Neural cell (in vitro differentiated cells): ENCODE results near the gene CDK17. TPM values are rescaled to one million over a fixed set of nuclear protein-coding genes. Genes with fewer than 3 reads are reported as not detected.

Experiments used
- H2AFZ ChIP-seq: fragments of 200-600, 300-800 bp; sonication (generic), shearing (Covaris generic); 2 replicates; pipeline ENCODE4 v1.6.0; 2014; ENCODE audit warnings: low read depth, mild to moderate bottlenecking, antibody characterized with exemption, low read length, moderate library complexity
- H3F3A ChIP-seq: fragments of 200-600 bp; shearing (Covaris generic); 2 replicates; pipeline ENCODE4 v1.6.1; 2016; ENCODE audit warnings: mild to moderate bottlenecking, moderate library complexity, mixed read lengths, antibody characterized with exemption, low read length; ENCODE audit not compliant: insufficient read depth, poor library complexity, severe bottlenecking
- H3K27ac ChIP-seq: fragments of 200-600, 300-800 bp; sonication (generic), shearing (Covaris generic); 2 replicates; pipeline ENCODE4 v1.5.1; 2014; ENCODE audit warnings: mild to moderate bottlenecking, low read length, moderate library complexity
- H3K27me3 ChIP-seq: fragments of 300-800, 200-600 bp; sonication (generic), shearing (Covaris generic); 2 replicates; pipeline ENCODE4 v1.6.0; 2014; ENCODE audit warnings: mild to moderate bottlenecking, low read depth, low read length, moderate library complexity; ENCODE audit not compliant: insufficient read depth
- H3K36me3 ChIP-seq: fragments of 300-800, 200-600 bp; sonication (generic), shearing (Covaris generic); 2 replicates; pipeline ENCODE4 v1.5.1; 2014; ENCODE audit warnings: mild to moderate bottlenecking, antibody characterized with exemption, low read length, moderate library complexity; ENCODE audit not compliant: insufficient read depth
- H3K4me2 ChIP-seq: fragments of 300-800, 200-600 bp; sonication (generic), shearing (Covaris generic); 2 replicates; pipeline ENCODE4 v1.6.0; 2014; ENCODE audit warnings: mild to moderate bottlenecking, low read length
- H3K4me3 ChIP-seq: fragments of 300-800, 200-600 bp; sonication (generic), shearing (Covaris generic); 2 replicates; pipeline ENCODE4 v1.5.1; 2014; ENCODE audit warnings: mild to moderate bottlenecking, low read length, moderate library complexity
- H3K79me2 ChIP-seq: fragments of 200-600 bp; shearing (Covaris generic); replicated peaks from 2 replicates; pipeline ENCODE4 v1.6.0; 2014; ENCODE audit warnings: mild to moderate bottlenecking, low read length, moderate library complexity; ENCODE audit not compliant: insufficient read depth
- H3K9ac ChIP-seq: fragments of 300-800, 200-600 bp; sonication (generic), shearing (Covaris generic); 2 replicates; pipeline ENCODE4 v1.6.1; 2016; ENCODE audit warnings: mild to moderate bottlenecking, low read length, mixed read lengths
- H3K9me2 ChIP-seq: fragments of 200-600 bp; shearing (Covaris generic); 2 replicates; pipeline ENCODE4 v1.6.1; 2016; ENCODE audit warnings: mild to moderate bottlenecking, low read length, mixed read lengths; ENCODE audit not compliant: insufficient read depth
- H3K9me3 ChIP-seq: fragments of 200-600, 300-800 bp; sonication (generic), shearing (Covaris generic); 2 replicates; pipeline ENCODE4 v1.6.1; 2016; ENCODE audit warnings: mild to moderate bottlenecking, mixed run types, low read length, moderate library complexity, mixed read lengths
- H4K20me1 ChIP-seq: fragments of 200-600 bp; shearing (Covaris generic); 2 replicates; pipeline ENCODE4 v1.6.1; 2016; ENCODE audit warnings: mild to moderate bottlenecking, mixed run types; ENCODE audit not compliant: insufficient read depth
- EP300 ChIP-seq: fragments of 450-650 bp; conservative IDR thresholded peaks from 2 replicates; pipeline ENCODE4 v1.6.1; 2014; ENCODE audit warnings: antibody characterized with exemption, mild to moderate bottlenecking, moderate library complexity; ENCODE audit not compliant: poor library complexity, severe bottlenecking
- EZH2 ChIP-seq: fragments of 200-600, 300-800 bp; shearing (Covaris generic), sonication (generic); IDR thresholded peaks from 2 replicates; pipeline ENCODE4 v1.6.1; 2014; ENCODE audit warnings: antibody characterized with exemption, low read length, borderline replicate concordance, mild to moderate bottlenecking; ENCODE audit not compliant: insufficient read depth, poor library complexity, severe bottlenecking
- MXI1 ChIP-seq: fragments of 450-650 bp; conservative IDR thresholded peaks from 2 replicates; pipeline ENCODE4 v1.6.1; 2014; ENCODE audit warnings: antibody characterized with exemption, mild to moderate bottlenecking; ENCODE audit not compliant: poor library complexity, severe bottlenecking
- POLR2AphosphoS5 ChIP-seq: IDR thresholded peaks from 2 replicates; pipeline ENCODE4 v1.6.1; 2012
- RAD21 ChIP-seq: fragments of 450-650 bp; conservative IDR thresholded peaks from 2 replicates; pipeline ENCODE4 v1.6.1; 2014; ENCODE audit warnings: antibody characterized with exemption, mild to moderate bottlenecking, moderate library complexity
- REST ChIP-seq: IDR thresholded peaks from 2 replicates; pipeline ENCODE4 v1.6.1; 2012; ENCODE audit warnings: borderline replicate concordance
- SMC3 ChIP-seq: fragments of 450-650 bp; conservative IDR thresholded peaks from 2 replicates; pipeline ENCODE4 v1.6.1; 2014; ENCODE audit warnings: antibody characterized with exemption, mild to moderate bottlenecking, moderate library complexity; ENCODE audit not compliant: poor library complexity
- TAF1 ChIP-seq: IDR thresholded peaks from 2 replicates; pipeline ENCODE4 v1.6.1; 2012; ENCODE audit warnings: low read depth
- polyA plus RNA-seq: library from polyadenylated mRNA; depleted of rRNA; stranded (reverse); fragments of >200 nt; gene quantifications from 2 replicates; pipeline ENCODE4 v1.2.3, GENCODE V29; 2014
- TF ChIP-seq, protein P1 (sequence below): fragments of 450-650 bp; IDR thresholded peaks from 2 replicates; pipeline ENCODE4 v1.5.1; 2014; ENCODE audit warnings: antibody characterized with exemption, mild to moderate bottlenecking, moderate library complexity; ENCODE audit not compliant: poor library complexity, severe bottlenecking

CDK17 gene
- polyA plus RNA-seq, 1 donor from 2014 or later = 119 TPM

DNA sequence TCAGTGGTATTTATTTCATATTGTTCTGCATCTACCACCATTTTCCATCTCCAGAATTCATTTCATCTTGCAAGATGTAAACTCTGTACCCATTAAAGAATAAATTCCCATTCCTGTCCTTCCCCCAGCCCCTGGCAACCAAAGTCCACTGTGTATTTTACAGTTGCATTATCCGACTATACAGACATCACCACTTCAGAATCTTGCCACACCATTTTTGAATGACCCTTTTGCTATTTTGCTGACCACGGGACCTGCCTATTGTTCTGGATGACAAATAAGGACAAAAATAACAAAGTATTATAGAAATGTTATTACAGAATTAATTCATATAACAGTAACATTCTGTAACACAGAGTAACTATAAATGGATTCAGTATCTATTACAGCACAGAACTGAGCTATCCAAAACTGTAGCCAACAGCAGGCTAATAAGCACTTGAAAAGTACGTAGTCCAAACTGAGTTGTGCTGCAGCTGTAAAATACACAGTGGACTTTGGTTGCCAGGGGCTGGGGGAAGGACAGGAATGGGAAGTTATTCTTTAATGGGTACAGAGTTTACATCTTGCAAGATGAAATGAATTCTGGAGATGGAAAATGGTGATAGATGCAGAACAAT is 61.3 kb downstream of the CDK17 start (continued):
- TF ChIP-seq, protein P1, sequence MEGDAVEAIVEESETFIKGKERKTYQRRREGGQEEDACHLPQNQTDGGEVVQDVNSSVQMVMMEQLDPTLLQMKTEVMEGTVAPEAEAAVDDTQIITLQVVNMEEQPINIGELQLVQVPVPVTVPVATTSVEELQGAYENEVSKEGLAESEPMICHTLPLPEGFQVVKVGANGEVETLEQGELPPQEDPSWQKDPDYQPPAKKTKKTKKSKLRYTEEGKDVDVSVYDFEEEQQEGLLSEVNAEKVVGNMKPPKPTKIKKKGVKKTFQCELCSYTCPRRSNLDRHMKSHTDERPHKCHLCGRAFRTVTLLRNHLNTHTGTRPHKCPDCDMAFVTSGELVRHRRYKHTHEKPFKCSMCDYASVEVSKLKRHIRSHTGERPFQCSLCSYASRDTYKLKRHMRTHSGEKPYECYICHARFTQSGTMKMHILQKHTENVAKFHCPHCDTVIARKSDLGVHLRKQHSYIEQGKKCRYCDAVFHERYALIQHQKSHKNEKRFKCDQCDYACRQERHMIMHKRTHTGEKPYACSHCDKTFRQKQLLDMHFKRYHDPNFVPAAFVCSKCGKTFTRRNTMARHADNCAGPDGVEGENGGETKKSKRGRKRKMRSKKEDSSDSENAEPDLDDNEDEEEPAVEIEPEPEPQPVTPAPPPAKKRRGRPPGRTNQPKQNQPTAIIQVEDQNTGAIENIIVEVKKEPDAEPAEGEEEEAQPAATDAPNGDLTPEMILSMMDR = no peak

GRCh38 chr12:96337953-96338352 is 62.3 kb downstream of the CDK17 start:
- H3K79me2 ChIP-seq = peaks cover 33% of the 10 kb centered on the region
- no peaks in the 10 kb centered on the region for H4K20me1 ChIP-seq
- H3K9ac ChIP-seq = no peak overlapping the region
- no peak for TF ChIP-seq EZH2
- H3K36me3 ChIP-seq = no peaks in the 10 kb centered on the region
- H3K4me3 ChIP-seq = no peak overlapping the region
- no peak overlapping the region for H3K4me2 ChIP-seq
- H3K27ac ChIP-seq = no peak overlapping the region
- H3K27me3 ChIP-seq = no peaks in the 10 kb centered on the region
- no peaks in the 10 kb centered on the region for H3F3A ChIP-seq
- peaks cover 7% of the 10 kb centered on the region for H3K9me3 ChIP-seq
- no peak overlapping the region for H2AFZ ChIP-seq
- H3K9me2 ChIP-seq = no peaks in the 10 kb centered on the region

- no peak overlapping the region for H3K4me3 ChIP-seq
- no peak overlapping the region for H3K9ac ChIP-seq
- no peak overlapping the region for H3K27ac ChIP-seq
- H3K27me3 ChIP-seq = no peaks in the 10 kb centered on the region
- H3F3A ChIP-seq = no peaks in the 10 kb centered on the region
- peaks cover 7% of the 10 kb centered on the region for H3K9me3 ChIP-seq
- no peak overlapping the region for H2AFZ ChIP-seq
- H3K9me2 ChIP-seq = no peaks in the 10 kb centered on the region
- TF ChIP-seq SMC3 = no peak
- no peak for TF ChIP-seq POLR2AphosphoS5
- TF ChIP-seq EZH2 = no peak
- TF ChIP-seq, protein P1 = no peak
- no peak for TF ChIP-seq EP300
- TF ChIP-seq MXI1 = no peak
- TF ChIP-seq REST = no peak
- TF ChIP-seq RAD21 = no peak
- TF ChIP-seq TAF1 = no peak
- peaks cover 29% of the 10 kb centered on the region for H3K79me2 ChIP-seq
- no peaks in the 10 kb centered on the region for H4K20me1 ChIP-seq
- H3K36me3 ChIP-seq = no peaks in the 10 kb centered on the region
- H3K4me2 ChIP-seq = no peak overlapping the region
These were observed 63.8 kb downstream of the CDK17 start for GRCh38 chr12:96336489-96336888.
